GM12872 (cell line): ENCODE data around the gene RAB11A.

ENCODE experiments used
- TF ChIP-seq, protein P1 (sequence below): IDR thresholded peaks from 3 replicates; pipeline ENCODE4 v1.5.1; 2011; ENCODE audit warnings: low read depth, mild to moderate bottlenecking, low read length, moderate library complexity; ENCODE audit not compliant: insufficient read depth

The RAB11A gene

DNA sequence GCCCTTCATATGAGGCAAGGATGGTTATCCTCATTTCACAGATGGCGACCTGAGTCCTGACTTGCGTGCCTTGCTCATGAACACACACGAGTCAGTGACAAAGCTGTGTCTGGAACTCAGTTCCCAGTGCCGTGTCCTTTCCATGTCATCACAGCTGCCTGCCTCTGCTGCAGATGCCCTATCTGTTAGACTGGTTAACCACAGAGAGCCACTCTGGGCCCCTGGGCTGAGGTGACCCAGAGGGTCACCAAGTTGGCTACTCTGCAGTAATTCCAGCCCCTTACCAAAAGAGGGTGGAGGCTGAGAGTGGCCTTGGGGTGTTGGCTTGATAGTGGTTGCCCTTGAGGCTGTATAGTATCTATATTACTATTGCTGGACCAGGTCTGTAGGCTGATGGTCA lies 41.0 kb downstream of the RAB11A start:
- TF ChIP-seq, protein P1, sequence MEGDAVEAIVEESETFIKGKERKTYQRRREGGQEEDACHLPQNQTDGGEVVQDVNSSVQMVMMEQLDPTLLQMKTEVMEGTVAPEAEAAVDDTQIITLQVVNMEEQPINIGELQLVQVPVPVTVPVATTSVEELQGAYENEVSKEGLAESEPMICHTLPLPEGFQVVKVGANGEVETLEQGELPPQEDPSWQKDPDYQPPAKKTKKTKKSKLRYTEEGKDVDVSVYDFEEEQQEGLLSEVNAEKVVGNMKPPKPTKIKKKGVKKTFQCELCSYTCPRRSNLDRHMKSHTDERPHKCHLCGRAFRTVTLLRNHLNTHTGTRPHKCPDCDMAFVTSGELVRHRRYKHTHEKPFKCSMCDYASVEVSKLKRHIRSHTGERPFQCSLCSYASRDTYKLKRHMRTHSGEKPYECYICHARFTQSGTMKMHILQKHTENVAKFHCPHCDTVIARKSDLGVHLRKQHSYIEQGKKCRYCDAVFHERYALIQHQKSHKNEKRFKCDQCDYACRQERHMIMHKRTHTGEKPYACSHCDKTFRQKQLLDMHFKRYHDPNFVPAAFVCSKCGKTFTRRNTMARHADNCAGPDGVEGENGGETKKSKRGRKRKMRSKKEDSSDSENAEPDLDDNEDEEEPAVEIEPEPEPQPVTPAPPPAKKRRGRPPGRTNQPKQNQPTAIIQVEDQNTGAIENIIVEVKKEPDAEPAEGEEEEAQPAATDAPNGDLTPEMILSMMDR: no peak

DNA sequence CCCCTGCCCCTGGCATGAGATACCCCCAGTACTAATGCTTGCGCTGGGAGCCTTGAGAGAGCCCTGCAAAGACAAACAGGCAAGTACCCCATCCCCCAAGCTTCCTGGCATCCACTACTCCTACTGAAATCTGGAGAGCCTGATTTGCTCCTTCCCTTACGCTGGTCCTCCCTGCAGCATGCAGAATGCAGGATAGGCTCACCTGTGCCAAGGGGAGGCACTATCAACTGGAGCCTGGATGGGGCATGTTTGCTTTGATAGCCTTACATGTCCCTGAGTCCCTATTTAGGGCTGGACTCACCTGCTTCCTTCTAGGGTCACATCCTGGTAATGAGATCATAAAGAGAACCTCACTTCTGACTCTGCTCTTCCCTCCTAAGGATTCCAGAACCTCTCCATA lies 42.9 kb downstream of the RAB11A start:
- TF ChIP-seq, protein P1: no peak

DNA sequence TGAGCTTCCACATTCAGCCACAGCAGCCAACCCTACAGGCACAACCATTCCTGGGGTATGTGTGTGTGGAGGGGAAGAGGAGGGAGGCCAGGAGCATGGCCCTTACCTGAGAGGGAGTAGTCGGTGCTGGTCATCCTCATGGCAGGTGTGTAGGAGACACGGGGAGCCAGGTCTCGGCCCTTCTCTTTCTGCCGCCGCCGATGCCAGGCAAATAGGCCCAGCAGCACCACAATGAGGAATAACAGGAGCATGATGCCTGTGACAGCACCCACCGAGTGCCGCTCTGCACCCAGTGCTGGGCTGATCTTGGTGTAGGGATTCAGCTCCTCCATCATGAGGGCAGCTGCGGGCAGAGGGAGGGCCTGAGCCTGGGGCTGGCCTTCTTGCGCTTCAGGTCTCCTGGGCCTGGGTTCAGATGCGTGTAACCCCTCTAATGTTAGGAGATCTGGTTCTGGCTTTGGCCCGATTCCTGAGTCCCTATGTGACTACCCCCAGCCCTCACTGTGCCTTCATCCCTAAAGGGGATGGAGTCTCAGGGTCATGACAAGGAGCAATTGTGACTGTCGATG lies 44.4 kb downstream of the RAB11A start:
- TF ChIP-seq, protein P1: no peak

DNA sequence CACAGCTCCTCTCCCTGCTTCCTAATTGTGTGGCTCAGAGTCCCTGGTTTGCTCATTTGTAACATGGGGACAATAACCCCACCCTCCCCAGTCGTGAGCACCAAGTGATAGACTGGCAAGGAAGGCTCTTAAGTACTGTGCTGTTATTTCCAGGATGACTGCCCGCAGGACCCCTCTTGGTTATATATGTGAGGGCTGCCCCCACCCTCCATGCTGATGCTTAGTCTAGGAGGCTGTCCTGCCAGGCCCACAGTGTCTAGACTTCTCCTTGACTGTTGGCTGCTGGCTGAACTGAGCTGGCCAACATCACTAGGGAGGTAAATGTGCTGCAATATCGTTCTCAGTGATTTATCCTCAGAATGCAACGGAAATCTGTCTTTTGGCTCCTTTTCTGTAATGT lies 45.1 kb downstream of the RAB11A start:
- TF ChIP-seq, protein P1: no peak

DNA sequence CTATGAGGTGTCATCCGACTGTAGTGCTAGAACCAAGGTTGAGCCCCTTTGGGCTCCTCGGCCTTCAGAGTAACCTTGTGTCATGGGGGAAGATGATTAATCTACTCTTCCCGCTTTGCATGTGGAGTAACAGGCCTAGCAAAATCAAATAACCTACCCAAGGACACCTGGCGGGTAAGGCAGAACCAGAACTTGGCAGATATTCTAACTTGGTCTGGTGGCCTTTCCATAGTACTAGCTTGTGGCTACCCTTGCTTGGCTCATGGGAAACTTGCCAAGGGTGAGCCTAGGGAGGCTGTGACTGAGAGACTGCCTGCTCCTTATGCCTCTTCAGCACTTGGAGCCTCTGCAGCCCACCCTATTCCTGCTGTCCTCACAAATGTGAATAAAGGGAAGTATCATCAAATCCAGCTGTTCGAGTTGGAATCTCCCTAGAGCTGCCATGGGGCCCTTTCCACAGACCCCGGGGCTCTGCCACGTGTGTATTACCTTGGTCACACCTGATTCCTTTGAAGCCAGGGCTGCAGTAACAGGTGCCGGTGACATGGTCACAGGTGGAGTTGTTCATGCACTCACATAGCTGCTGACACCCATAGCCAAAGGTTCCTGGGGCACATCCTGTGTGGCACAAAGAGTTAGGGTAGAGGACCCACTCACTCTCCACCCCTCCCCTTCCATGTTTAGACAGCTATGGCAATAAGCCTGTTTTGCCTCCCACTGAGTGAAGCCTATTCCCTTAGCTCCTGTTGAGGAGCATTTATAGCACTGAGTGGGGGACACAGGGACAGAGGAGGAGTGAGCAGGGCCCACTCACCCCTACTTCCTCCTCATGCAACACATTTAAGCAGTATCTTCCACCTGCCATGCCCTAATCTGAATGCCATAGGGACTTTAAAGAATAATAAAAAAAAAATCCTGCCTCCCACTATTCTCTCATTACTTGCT lies 46.0 kb downstream of the RAB11A start:
- TF ChIP-seq, protein P1: no peak

DNA sequence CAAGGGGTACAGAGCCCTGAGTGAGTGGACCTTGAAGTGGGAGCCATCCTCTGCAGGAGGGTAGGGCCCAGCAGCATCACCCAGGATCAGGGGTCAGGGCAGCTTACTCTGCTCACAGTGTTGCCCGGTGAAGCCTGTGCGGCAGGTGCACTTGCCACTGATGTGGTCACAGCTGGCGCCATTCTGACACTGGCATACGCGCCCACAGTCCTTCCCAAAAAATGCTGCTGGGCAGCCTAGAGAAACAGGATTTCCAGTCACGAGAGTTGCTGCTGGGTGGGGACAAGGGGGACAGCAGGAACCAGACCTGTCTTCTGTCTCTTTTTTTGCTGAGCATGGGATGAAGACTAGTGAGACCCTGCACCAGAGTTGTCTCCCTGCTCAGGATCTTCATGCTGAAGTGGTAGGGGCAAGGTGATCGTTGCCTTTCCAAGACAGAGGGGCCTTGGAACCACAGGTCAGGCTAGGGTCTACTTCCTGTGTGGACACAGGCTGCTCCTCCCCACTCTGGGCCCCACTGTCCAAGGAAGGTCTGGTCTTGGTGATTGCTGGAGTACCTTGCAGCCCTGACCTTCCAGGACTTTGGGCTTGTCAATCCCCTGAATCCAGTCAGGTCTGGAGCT lies 46.9 kb downstream of the RAB11A start:
- TF ChIP-seq, protein P1: no peak

DNA sequence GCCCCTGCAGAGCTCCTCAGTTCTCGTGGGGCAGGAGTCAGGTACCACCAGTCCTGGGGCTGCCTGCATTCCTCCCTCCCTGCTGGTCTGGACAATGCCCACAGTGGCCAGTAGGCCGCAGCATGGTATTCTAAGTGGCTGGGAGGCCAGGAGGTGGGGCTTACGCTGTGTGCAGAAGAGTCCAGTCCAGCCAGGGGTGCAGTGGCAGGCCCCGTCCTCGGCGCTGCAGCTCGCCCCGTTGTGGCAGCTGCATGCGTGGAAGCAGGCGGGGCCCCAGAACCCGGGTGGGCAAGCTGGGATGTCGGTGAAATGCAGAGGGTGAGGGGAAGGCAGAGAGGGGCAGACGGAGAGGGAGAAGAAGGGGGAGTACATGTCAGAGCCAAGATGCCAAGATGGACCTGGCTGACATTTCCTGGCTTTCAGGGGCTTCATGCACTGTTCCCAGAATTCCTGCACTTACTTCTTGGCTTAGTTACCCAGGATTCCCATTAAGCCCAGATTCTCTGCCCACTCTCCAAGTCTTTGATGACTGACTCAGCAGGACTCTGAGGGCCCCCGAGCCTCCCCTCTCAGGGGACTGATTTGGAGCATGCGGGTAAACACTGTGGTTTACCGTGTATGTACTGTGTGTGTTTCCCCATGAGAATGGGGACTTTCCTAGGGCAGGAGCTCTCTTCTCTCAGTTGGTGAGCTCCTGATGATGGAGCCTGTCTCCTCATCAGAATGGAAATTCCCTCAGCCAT lies 47.5 kb downstream of the RAB11A start:
- TF ChIP-seq, protein P1: peak; percentile 90
